ENCODE results near the gene LDB2. TPM values are rescaled to one million over a fixed set of nuclear protein-coding genes. Genes with fewer than 3 reads are reported as not detected.

The LDB2 gene
- total RNA-seq, 2 donors from 2014 or later, result 3.2 to 7.9 TPM

GRCh38 chr4:16788868-16789267, 109.6 kb downstream of the LDB2 start:
- Histone ChIP-seq H3K4me3 (no peak overlapping the region), H3K36me3 (no peaks in the 10 kb centered on the region), H3K4me1 (no peaks in the 10 kb centered on the region), H3K9ac (ENCODE audit: low read depth in 2 of 2, low read length in 2 of 2) (no peak overlapping the region), H3K9me3 (no peaks in the 10 kb centered on the region), H3K27ac (no peak overlapping the region), H3K27me3 (no peaks in the 10 kb centered on the region)
- no peak for DNase-seq
- intact Hi-C loops (cut with DNase I), result no loop called here
- TF ChIP-seq, protein P1, sequence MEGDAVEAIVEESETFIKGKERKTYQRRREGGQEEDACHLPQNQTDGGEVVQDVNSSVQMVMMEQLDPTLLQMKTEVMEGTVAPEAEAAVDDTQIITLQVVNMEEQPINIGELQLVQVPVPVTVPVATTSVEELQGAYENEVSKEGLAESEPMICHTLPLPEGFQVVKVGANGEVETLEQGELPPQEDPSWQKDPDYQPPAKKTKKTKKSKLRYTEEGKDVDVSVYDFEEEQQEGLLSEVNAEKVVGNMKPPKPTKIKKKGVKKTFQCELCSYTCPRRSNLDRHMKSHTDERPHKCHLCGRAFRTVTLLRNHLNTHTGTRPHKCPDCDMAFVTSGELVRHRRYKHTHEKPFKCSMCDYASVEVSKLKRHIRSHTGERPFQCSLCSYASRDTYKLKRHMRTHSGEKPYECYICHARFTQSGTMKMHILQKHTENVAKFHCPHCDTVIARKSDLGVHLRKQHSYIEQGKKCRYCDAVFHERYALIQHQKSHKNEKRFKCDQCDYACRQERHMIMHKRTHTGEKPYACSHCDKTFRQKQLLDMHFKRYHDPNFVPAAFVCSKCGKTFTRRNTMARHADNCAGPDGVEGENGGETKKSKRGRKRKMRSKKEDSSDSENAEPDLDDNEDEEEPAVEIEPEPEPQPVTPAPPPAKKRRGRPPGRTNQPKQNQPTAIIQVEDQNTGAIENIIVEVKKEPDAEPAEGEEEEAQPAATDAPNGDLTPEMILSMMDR (IDR thresholded peaks at IDR 0.05), result no peak

GRCh38 chr4:16785793-16786527, 112.5 kb downstream of the LDB2 start:
- intact Hi-C loops (cut with DNase I), result no loop called here
- Histone ChIP-seq H3K36me3 (no peaks in the 10 kb centered on the region), H3K4me3 (no peak overlapping the region), H3K9me3 (no peaks in the 10 kb centered on the region), H3K9ac (ENCODE audit: low read depth in 2 of 2, low read length in 2 of 2) (no peak overlapping the region), H3K4me1 (no peaks in the 10 kb centered on the region), H3K27me3 (no peaks in the 10 kb centered on the region), H3K27ac (no peak overlapping the region)
- no peak for DNase-seq
- TF ChIP-seq, protein P1 (IDR thresholded peaks at IDR 0.05), result no peak

- intact Hi-C loops (cut with DNase I), result no loop called here
- no peaks in the 10 kb centered on the region for H3K36me3 ChIP-seq
- H3K4me1 ChIP-seq, result no peaks in the 10 kb centered on the region
- no peak overlapping the region for H3K4me3 ChIP-seq
- no peak overlapping the region for H3K27ac ChIP-seq
- H3K9ac ChIP-seq (ENCODE audit: low read depth in 2 of 2, low read length in 2 of 2), result no peak overlapping the region
- DNase-seq, result no peak
- TF ChIP-seq, protein P1 (IDR thresholded peaks at IDR 0.05), result no peak
- no peaks in the 10 kb centered on the region for H3K27me3 ChIP-seq
- H3K9me3 ChIP-seq, result no peaks in the 10 kb centered on the region
These were observed 115.3 kb downstream of the LDB2 start for GRCh38 chr4:16783119-16783518.

- H3K27me3 ChIP-seq, result no peaks in the 10 kb centered on the region
- H3K9ac ChIP-seq (ENCODE audit: low read depth in 2 of 2, low read length in 2 of 2), result no peak overlapping the region
- TF ChIP-seq, protein P1 (IDR thresholded peaks at IDR 0.05), result no peak
- H3K36me3 ChIP-seq, result no peaks in the 10 kb centered on the region
- intact Hi-C loops (cut with DNase I), result no loop called here
- H3K27ac ChIP-seq, result no peak overlapping the region
- no peaks in the 10 kb centered on the region for H3K9me3 ChIP-seq
- no peak for DNase-seq
- no peaks in the 10 kb centered on the region for H3K4me1 ChIP-seq
- no peak overlapping the region for H3K4me3 ChIP-seq
These were observed 119.3 kb downstream of the LDB2 start for GRCh38 chr4:16779028-16779675.

DNA sequence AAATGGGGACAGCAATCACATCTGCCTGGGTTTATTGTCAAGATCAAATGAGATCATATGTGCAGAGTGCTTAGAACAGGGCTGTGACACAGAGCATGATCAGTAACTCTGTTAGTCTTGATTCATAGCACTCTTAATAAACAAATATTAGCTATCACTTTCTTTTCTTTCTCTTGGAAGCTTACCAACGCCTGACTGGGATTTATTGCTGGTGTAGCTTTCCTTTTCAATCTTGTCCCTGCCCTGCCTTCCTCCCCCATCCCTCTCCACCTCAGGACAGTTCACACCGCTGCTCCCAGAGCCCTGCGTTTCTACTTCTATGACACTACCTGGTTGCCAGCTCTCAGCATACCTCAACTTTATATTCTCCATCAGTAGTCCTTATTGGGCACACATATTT, 120.7 kb downstream of the LDB2 start:
- Histone ChIP-seq H3K4me3 (no peak overlapping the region), H3K27ac (no peak overlapping the region), H3K27me3 (no peaks in the 10 kb centered on the region), H3K36me3 (no peaks in the 10 kb centered on the region), H3K9me3 (no peaks in the 10 kb centered on the region), H3K9ac (ENCODE audit: low read depth in 2 of 2, low read length in 2 of 2) (no peak overlapping the region), H3K4me1 (no peaks in the 10 kb centered on the region)
- TF ChIP-seq, protein P1 (IDR thresholded peaks at IDR 0.05), result no peak
- DNase-seq, result no peak
- intact Hi-C loops (cut with DNase I), result no loop called here

All from colonic mucosa (tissue), 4 donors.